ENCODE results near the gene OPTN. TPM values are rescaled to one million over a fixed set of nuclear protein-coding genes. Genes with fewer than 3 reads are reported as not detected.

Gene OPTN
- total and polyA plus RNA-seq, 9 donors: 42.9 to 133 (median 87.0) TPM

GRCh38 chr10:13187135-13187534, 87.2 kb downstream of the OPTN start:
- intact Hi-C loops (cut with DNase I): no loop called here
- TF ChIP-seq EP300 (IDR thresholded peaks at IDR 0.05) (no peak), CTCF (IDR thresholded peaks at IDR 0.05) (no peak), POLR2A (IDR thresholded peaks at IDR 0.05) (no peak)
- Histone ChIP-seq H3K9me3 (no peaks in the 10 kb centered on the region), H3K36me3 (no peaks in the 10 kb centered on the region), H3K27me3 (no peaks in the 10 kb centered on the region), H3K27ac (no peak overlapping the region), H3K4me1 (ENCODE audit: insufficient read depth) (no peaks in the 10 kb centered on the region), H3K4me3 (no peak overlapping the region)
- 97 to 98% (median 98%) methylated on average over 3 of the region's 3 CpGs for WGBS, 3 donors
- no peak for DNase-seq

Small RNAs within 50 kb of the gene (small RNA-seq; reads per million reads assigned to genes)
- gene SNRPGP5: not detected

Other genes starting within 250 kb of the OPTN start
- 100 to 1,000 TPM in 2 of 7 donors, 10 to 100 TPM in 5; 14.3 to 173 (median 32.7) TPM for gene CCDC3, start 98.5 kb upstream of the OPTN start, total RNA-seq
- gene CCDC3, start 98.5 kb upstream of the OPTN start, polyA plus RNA-seq: 100 to 1,000 TPM in 1 of 2 donors, 10 to 100 TPM in 1; 74.7 to 190 TPM
- gene MCM10, start 61.4 kb downstream of the OPTN start, total RNA-seq: 1 to 10 TPM in 2 of 7 donors, under 1 TPM in 3, not detected in 2; 0.32 to 1.7 (median 0.89) TPM
- gene MCM10, start 61.4 kb downstream of the OPTN start, polyA plus RNA-seq: under 1 TPM; 0.20 to 0.28 TPM
- gene UCMA, start 134.2 kb downstream of the OPTN start, total RNA-seq: under 1 TPM in 2 of 7 donors, not detected in 5; 0.38 to 0.48 TPM
- gene UCMA, start 134.2 kb downstream of the OPTN start, polyA plus RNA-seq: under 1 TPM in 1 of 2 donors, not detected in 1; 0.11 TPM
- 10 to 100 TPM; 20.0 to 49.7 (median 39.5) TPM for gene PHYH, start 199.9 kb downstream of the OPTN start, total RNA-seq
- 10 to 100 TPM; 41.6 to 42.8 TPM for gene PHYH, start 199.9 kb downstream of the OPTN start, polyA plus RNA-seq
- 10 to 100 TPM; 27.2 to 62.0 (median 50.6) TPM for gene SEPHS1, start 248.1 kb downstream of the OPTN start, total RNA-seq
- 10 to 100 TPM; 39.7 to 76.7 TPM for gene SEPHS1, start 248.1 kb downstream of the OPTN start, polyA plus RNA-seq